Stimulated activated CD8-positive, alpha-beta memory T cell treated with anti-CD3 and anti-CD28 coated beads, Interleukin-7, amount 100 ng/mL, for 4 hours (primary cell): Measurements from ENCODE around the gene VPREB1.
"Not testable (repeated sequence)": the region's sequence is repeated elsewhere in the genome, so short reads cannot be mapped to it uniquely, and the experiment has no call there.

Source experiments
- DNase-seq, 2 donors: peaks; one replicate each; pipeline ENCODE4 v3.0.0-alpha.2; 2020; ENCODE audit warnings: low read depth in 2 of 2

VPREB1 gene

DNA sequence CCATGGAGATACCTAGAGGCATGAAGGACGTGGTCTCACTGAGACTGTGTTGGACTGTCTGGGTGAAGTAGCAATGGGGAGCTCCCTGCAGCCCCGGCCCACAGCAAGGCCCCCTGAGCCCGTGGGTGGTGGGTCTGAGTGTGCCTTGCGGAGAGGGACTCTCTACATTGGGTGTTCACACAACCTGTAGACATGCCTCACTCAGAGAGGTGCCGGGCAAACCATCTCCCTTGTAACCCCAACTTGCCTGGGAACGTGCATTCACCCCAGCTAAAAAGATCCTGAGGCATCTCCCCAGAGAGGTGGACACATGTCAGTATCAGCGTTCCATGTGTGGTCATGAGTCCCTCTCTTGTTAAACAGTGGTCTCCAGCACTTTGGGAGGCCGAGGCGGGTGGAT, 2.1 kb downstream of the VPREB1 start:
- DNase-seq: no peak

DNA sequence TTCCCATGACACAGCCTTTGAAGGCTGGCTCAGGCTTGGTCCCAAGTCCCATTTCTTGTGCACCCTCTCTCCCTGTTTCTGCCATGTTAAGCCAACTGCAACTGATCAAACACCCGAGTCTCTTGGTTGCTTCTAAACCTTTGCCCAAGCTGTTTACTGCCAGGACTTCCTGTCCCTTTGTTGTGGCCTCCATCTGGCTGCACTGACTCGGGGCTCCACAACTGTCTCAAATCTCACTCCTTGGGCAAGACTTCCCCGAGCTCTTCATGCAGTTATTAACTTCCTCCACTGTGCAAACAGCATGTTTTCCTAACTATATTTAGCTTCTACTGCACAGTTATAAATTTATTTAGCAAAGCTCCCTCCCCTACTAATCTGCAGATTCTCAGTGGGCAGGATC, 4.3 kb downstream of the VPREB1 start:
- no peak for DNase-seq

DNA sequence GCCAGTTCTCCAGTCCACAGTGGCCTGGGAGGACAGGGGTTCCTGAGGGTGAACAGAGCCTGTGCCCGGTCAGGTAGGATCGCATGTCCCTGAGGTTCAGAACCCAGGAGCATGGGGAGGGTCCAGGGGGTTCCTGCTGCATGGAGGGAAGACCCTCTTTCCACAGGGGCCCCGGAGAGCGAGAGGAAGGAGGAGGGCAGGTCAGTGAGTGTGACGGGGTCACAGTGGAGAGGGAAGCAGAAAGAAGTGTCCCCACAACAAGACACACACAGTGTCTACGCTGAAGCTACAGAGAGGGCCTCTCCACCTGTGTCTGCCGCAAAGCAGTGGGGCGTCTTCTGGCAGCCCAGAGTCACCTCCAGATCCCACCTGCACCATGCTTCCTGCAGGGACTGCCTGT, 6.1 kb downstream of the VPREB1 start:
- not testable (repeated sequence) for DNase-seq

DNA sequence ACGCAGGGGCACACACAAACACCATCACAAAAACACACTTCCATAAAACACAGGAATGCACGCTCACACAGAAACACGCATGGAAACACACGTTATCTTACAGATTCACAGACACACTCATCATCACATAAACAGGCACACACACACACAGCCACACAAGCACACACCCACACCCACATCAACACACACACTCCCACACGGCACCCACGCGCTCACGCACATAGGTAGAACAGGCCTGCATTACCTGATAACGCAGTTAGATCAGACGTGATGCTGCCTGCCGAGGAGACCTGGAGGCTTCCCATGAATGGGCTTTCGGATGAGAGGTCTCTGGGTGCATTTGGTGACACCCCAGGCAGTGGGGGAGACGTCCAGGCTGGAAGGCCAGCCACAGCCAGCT, 11.5 kb downstream of the VPREB1 start:
- DNase-seq: not testable (repeated sequence)

DNA sequence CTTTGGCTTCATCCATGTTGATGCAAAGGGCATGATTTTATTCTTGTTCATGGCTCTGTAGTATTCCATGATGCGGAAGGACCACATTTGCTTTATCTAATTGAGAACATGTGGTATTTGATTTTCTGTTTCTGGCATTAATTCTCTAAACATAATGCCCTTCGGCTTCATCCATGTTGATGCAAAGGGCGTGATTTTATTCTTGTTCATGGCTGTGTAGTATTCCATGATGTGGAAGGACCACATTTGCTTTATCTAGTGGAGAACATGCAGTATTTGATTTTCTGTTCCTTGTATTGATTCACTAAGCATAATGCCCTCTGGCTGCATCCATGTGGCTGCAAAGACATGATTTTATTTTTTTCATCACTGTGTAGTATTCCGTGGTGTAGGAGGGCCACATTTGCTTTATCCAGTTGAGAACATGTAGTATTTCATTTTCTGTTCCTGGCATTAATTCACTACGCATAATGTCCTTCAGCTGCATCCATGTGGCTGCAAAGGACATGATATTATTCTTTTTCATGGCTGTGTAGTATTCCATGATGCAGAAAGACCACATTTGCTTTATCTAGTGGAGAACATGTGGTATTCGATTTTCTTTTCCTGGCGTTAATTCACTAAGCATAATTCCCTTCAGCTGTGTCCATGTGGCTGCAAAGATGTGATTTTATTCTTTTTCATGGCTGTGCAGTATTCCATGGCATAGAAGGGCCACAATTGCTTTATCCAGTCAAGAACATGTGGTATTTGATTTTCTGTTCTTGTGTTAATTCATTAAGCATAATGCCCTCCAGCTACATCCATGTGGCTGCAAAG, 14.2 kb downstream of the VPREB1 start:
- not testable (repeated sequence) for DNase-seq

DNA sequence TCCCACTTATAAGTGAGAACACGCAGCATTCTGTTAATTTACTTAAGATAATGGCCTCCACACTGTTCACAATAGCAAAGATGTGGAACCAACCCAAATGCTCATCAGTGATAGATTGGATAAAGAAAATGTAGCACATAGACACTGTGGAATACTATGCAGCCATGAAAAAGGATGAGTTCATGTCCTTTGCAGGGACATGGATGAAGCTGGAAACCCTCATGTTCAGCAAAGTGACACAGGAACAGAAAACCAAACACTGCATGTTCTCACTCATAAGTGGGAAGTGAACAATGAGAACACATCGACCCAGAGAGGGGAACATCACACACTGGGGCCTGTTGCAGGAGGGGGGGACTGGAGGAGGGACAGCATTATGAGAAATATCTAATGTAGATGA, 15.6 kb downstream of the VPREB1 start:
- DNase-seq: not testable (repeated sequence)

DNA sequence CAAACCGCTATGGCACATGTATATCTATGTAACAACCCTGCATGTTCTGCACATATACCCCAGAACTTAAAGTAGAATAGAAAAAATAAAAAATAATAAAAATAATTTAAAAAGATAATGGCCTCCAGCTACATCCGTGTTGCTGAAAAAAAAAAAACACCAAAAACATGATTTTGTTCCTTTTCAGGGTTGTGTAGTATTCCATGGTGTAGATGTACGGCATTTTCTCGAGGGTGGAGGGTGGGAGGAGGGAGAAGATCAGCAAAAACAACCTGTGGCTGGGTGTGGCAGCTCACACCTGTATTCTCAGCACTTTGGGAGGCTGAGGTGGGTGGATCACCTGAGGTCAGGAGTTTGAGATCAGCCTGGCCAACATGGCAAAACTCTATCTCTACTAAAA, 16.0 kb downstream of the VPREB1 start:
- not testable (repeated sequence) for DNase-seq

DNA sequence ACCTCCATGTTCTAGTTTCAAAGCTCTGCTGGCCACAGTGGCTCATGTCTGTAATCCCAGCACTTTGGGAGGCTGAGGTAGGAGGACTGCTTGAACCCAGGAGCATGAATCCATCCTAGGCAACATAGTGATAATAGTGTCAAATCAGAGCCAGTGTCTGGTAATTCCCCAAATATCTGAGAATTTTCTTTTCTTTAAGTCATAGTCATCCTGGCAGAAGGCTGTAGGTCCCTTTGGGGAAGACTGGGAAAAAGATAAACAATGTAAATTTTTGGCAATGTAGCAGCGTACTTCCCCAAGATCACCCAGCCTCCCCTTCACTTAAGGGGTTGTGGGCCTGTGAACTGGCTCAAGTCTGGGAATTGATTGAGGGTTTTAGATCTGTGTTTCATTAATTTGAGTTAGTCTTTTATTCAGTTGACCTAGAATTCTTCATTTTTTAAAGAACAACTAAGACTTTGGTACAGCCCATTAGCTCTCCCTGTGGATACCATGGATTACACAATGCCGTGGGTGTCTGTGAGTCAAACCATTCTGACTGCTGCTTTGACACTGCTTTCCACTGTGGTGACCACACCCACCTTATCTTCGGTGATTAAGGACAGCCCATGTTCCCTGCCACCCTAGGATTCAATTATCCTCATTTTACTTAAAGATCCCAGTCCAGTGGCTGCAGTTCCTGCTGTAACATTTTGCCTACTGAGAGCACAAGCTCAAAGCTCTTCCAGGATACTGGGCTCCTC, 17.9 kb downstream of the VPREB1 start:
- DNase-seq: not testable (repeated sequence)

DNA sequence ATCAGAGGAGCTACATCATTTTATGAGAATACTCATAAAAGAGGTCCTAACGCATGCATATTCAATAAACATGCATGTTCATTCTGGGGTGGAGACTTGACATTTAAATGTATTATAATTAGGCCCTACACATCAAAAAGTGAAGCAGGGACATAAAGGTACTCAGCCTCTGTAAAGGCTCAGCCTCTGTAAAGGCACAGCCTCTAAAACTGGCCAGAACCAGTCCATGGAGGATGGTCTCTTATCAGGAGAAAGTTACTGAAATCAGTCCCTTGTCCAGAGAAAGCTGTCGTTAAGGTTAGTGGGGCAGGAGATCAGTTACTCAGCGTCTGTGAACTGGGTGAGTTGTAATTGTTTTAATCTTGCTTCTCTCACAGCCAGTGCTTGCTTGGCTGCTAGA, 19.2 kb downstream of the VPREB1 start:
- DNase-seq: not testable (repeated sequence)

DNA sequence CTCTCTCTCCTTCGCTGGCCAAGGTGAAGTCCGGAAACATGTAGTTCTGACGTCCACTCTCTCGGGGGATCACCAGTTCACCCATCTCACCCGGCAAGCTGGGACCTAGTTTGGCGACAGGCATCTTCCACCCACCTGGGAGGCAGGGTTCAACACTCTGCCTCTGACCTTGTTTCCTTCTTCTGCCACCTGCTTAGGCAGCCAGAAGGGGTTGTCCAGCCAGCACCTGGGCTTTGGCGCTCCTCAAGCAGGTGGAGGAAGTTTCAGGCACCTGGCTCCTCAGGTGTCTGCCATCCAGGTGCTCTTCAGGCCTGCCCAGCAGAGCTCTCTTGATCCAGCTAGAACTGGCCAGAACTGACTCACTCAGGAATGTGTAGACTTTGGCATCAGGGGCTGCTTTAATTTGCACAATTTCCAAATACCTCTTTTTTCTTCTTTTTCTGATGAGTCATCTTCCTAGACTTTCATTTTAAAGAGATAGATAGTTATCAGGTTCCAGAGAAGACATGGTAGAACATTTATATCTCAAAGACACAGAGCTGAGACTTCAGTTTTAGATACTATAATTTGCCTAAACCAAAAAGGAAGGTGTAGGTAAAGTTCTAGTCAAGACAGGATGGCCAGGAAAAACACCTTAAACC, 25.6 kb downstream of the VPREB1 start:
- not testable (repeated sequence) for DNase-seq

DNA sequence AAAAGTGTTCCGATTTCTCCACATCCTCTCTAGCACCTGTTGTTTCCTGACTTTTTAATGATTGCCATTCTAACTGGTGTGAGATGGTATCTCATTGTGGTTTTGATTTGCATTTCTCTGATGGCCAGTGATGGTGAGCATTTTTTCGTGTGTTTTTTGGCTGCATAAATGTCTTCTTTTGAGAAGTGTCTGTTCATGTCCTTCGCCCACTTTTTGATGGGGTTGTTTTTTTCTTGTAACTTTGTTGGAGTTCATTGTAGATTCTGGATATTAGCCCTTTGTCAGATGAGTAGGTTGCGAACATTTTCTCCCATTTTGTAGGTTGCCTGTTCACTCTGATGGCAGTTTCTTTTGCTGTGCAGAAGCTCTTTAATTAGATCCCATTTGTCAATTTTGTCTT, 32.8 kb downstream of the VPREB1 start:
- not testable (repeated sequence) for DNase-seq

DNA sequence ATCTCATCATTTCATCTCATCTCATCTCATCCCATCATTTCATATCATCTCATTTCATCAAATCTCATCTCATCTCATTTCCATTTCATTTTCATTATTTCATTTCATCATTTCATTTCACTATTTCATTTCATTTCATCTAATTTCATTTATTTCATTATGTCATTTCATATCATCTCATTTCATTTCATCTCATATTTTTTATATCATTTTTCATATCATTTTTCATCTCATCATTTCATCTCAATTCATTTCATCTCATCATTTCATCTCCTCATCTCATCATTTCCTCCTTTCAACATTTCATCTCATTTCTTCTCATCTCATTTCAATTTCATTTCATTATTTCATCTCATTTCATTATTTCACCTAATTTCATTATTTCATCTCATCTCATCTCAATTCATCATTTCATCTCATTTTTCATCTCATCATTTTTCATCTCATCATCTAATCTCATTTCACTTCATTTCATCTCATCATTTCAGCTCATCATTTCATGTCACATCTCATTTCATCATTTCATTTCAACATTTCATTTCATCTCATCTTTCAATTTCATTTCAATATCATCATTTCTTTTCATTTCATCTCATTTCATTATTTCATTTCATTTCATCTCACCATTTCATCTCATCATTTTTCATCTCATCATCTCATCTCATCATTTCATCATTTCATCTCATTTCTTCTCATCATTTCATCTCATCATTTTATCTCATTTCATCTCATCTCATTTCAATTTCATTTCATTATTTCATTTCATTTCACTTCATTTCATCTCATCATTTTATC, 40.6 kb downstream of the VPREB1 start:
- DNase-seq: not testable (repeated sequence)

DNA sequence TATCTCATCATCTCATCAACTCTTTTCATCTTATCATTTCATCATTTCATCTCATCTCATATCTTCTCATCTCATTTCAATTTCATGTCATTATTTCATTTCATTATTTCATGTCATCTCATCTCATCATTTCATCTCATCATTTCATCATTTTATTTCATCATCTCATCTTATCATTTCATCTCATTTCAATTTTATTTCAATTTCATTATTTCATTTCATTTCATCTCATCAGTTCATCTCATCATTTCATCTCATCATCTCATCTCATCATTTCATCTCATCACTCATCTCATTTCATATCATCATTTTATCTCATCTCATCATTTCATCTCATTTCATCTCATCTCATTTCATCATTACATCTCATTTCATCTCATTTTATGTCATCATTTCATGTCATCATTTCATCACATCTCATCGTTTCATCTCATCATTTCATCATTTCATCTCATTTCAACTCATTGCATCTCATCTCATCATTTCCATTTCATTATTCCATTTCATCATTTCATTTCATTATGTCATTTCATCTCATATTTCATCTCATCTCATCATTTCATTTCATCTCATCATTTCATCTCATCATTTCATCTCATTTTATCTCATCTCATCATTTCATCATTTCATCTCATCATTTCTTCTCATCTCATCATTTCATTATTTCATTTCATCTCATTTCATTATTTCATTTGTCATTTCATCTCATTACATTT, 42.0 kb downstream of the VPREB1 start:
- not testable (repeated sequence) for DNase-seq

DNA sequence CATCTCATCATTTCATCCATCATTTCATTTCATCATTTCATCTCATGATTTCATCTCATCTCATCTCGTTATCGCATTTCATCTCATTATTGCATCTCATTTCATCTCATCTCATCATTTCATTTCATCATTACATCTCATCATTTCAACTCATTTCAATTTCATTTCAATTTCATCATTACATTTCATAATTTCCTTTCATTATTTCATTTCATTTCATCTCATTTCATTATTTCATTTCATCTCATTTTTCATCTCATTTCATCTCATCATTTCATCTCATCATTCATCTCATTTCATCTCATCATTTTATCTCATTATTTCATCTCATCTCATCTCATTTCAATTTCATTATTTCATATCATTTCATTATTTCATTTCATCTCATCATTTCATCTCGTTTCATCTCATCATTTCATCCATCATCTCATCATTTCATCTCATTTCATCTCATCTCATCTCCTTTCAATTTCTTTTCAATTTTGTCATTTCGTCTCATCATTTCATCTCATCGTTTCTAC, 42.6 kb downstream of the VPREB1 start:
- DNase-seq: not testable (repeated sequence)

DNA sequence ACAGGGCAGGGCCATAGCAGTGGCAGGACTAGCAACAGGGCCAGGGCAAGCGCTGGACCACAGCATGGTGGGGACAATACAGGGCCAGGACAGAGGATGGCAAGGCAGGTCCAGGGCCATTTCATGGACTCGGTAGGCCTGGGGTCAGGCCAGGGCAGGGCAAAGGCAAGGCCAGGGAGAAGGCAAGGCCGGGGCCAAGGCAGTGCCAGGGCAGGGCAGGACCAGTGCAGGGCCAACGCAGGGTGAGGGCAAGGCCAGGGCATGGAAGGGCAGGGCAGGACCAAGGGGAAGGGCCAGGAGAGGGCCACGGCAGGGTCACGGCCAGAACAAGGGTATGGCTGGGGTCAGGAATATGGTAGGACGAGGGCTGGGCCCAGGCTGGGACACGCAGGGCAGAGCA, 45.1 kb downstream of the VPREB1 start:
- not testable (repeated sequence) for DNase-seq

DNA sequence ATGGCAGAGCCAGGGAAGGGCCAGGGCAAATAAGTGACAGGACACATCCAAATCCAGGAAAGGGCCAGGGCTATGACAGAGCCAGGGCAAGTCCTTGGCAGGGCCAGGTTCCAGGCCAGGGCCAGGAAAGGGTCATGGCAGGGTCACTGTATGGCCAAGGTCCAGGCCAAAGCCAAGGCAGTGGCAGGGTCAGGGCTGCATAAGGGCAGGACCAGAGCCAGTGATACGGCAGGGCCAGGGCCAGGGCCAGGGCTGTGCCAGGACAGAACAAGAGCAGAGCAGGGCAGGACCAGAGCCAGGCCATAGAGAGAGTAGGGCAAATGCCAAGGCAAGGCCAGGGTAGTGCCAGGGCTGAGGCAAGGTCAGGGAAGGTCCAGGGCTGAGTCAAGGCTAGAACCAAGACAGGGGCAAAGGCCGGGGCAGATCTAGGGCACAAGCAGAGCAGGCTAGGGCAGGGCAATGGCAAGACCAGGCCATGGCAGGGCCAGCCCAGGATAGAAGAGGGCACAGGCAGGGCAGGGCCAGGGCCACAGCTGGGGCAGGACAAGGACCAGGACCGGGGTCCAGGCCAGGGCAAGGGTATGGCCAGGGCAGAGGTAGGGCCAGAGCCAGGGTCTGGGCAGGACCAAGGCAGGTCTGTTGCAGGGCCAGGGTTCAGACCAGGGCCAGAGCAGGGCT, 46.7 kb downstream of the VPREB1 start:
- not testable (repeated sequence) for DNase-seq

DNA sequence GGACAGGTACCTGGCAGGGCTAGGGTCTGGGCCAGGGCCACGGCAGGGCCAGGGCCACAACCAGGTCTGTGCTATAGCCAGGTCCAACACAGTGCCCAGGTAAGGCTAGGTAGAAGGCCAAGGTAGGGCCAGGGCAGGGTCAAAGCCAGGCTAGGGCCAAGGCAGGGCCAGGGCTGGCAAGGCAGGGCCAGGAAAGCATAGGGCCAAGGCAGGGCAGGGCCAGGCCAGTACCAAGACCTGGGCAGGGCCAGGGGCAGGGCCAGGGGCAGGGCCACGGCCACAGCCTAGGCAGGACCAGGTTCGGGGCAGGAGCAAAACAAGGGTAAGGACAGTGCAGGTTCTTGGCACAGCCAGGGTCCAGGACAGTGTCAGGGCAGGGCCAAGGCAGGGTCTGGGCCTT, 48.1 kb downstream of the VPREB1 start:
- not testable (repeated sequence) for DNase-seq

DNA sequence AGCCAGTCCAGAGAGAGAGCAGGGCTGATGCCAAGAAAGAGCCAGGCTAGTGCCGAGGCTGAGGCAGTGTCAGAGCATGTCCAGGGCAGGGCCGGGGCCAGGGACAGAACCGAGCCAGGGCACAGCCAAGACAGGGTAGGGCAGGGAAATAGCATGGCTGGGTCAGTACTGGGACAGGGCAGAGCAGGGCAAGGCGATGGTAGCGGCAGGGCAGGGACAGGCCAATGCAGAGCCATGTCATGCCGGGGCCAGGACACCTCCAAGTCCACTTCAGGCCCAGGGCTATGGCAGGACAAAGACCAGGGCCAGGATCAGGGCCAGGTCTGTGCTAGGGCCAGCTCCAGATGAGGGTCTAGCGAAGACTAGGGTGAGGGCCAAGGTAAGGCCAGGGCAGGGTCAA, 48.9 kb downstream of the VPREB1 start:
- DNase-seq: not testable (repeated sequence)

DNA sequence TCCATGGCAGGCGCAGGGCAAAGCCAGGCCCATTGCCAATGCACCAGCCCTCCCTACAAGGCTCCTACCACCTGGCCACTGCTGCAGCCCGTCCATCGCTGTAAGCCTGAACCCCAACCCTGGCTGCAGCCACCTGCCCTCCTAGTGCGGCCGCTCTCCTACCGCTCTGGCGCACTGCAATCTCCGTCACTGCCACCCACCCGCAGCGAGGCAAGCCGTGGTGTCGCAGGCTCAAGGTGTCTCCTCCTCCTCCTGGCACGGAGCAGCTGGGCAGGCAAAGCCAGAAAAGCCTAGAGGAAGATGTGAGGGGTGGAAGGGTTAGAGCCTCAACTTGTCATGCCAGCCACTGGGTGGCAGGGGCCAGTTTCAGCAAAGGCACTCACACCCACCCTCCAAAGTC, 50.1 kb downstream of the VPREB1 start:
- not testable (repeated sequence) for DNase-seq
